Neural progenitor cell (in vitro differentiated cells): ENCODE data around the gene PACRG. TPM values are rescaled to one million over a fixed set of nuclear protein-coding genes. Genes with fewer than 3 reads are reported as not detected.

Experiments
- DNase-seq: peaks from one replicate; pipeline ENCODE4 v3.0.0-alpha.2; 2016; ENCODE audit warnings: low spot score
- H2AFZ ChIP-seq: fragments of 200-600 bp; sonication (generic); replicated peaks from 2 replicates; pipeline ENCODE4 v1.6.1; 2016; ENCODE audit warnings: antibody characterized with exemption
- H3F3A ChIP-seq: fragments of 200-600 bp; sonication (generic); 2 replicates; pipeline ENCODE4 v1.6.1; 2016; ENCODE audit warnings: antibody characterized with exemption, low read depth
- H3K27ac ChIP-seq: fragments of 200-600 bp; sonication (generic); 2 replicates; pipeline ENCODE4 v1.5.1; 2016; ENCODE audit warnings: mild to moderate bottlenecking
- H3K27me3 ChIP-seq: fragments of 200-600 bp; sonication (generic); 2 replicates; pipeline ENCODE4 v1.6.1; 2016; ENCODE audit warnings: mild to moderate bottlenecking, moderate library complexity
- H3K36me3 ChIP-seq: fragments of 200-600 bp; sonication (generic); 2 replicates; pipeline ENCODE4 v1.5.1; 2016
- H3K4me1 ChIP-seq: fragments of 200-600 bp; sonication (generic); 2 replicates; pipeline ENCODE4 v1.6.1; 2016; ENCODE audit warnings: mixed run types
- H3K4me2 ChIP-seq: fragments of 200-600 bp; sonication (generic); 2 replicates; pipeline ENCODE4 v1.6.1; 2016
- H3K4me3 ChIP-seq: fragments of 200-600 bp; sonication (generic); 2 replicates; pipeline ENCODE4 v1.5.1; 2016
- H3K79me2 ChIP-seq: fragments of 200-600 bp; sonication (generic); 2 replicates; pipeline ENCODE4 v1.6.1; 2016; ENCODE audit warnings: low read depth
- H3K9ac ChIP-seq: fragments of 200-600 bp; sonication (generic); 2 replicates; pipeline ENCODE4 v1.6.1; 2016
- H3K9me3 ChIP-seq: fragments of 200-600 bp; sonication (generic); 2 replicates; pipeline ENCODE4 v1.5.1; 2016; ENCODE audit warnings: low read depth
- H4K20me1 ChIP-seq: fragments of 200-600 bp; sonication (generic); 2 replicates; pipeline ENCODE4 v1.6.1; 2016; ENCODE audit warnings: low read depth
- H3K27ac Mint-ChIP-seq: 3 replicates; pipeline ENCODE4 v1.8.0; 2021; ENCODE audit warnings: mixed read lengths
- H3K27me3 Mint-ChIP-seq: 2 replicates; pipeline ENCODE4 v1.8.0; 2022; ENCODE audit warnings: low read depth, mild to moderate bottlenecking, inconsistent platforms, moderate library complexity, mixed read lengths; ENCODE audit not compliant: insufficient read depth
- H3K36me3 Mint-ChIP-seq: 3 replicates; pipeline ENCODE4 v1.8.0; 2021; ENCODE audit warnings: mixed read lengths
- H3K4me1 Mint-ChIP-seq: 3 replicates; pipeline ENCODE4 v1.8.0; 2021; ENCODE audit warnings: mixed read lengths
- H3K4me3 Mint-ChIP-seq: 3 replicates; pipeline ENCODE4 v1.8.0; 2021; ENCODE audit warnings: mild to moderate bottlenecking, moderate library complexity, mixed read lengths
- H3K9me3 Mint-ChIP-seq: 3 replicates; pipeline ENCODE4 v1.8.0; 2020; ENCODE audit warnings: mixed read lengths
- CTCF ChIP-seq: fragments of 200-600 bp; sonication (generic); IDR thresholded peaks from 2 replicates; pipeline ENCODE4 v1.5.1; 2017; ENCODE audit warnings: antibody characterized with exemption, mild to moderate bottlenecking
- EZH2 ChIP-seq: fragments of 200-600 bp; sonication (generic); IDR thresholded peaks from 2 replicates; pipeline ENCODE4 v1.6.1; 2017; ENCODE audit warnings: antibody characterized with exemption, mild to moderate bottlenecking, moderate library complexity
- EZH2phosphoT487 ChIP-seq: fragments of 200-600 bp; sonication (generic); IDR thresholded peaks from 2 replicates; pipeline ENCODE4 v1.6.1; 2017; ENCODE audit warnings: antibody characterized with exemption
- total RNA-seq: library from RNA; depleted of rRNA; stranded (reverse); fragments of >200 nt; gene quantifications from 2 replicates; pipeline ENCODE4 v1.2.3, GENCODE V29; 2015; ENCODE audit warnings: low replicate concordance

Gene PACRG
- total RNA-seq, 1 donor from 2014 or later, result 0.30 TPM

GRCh38 chr6:162921062-162921461 is 193.3 kb downstream of the PACRG start:
- TF ChIP-seq CTCF (no peak), EZH2 (no peak), EZH2phosphoT487 (no peak)
- Histone ChIP-seq H3F3A (no peaks in the 10 kb centered on the region), H3K4me1 (no peaks in the 10 kb centered on the region), H2AFZ (no peak overlapping the region), H3K4me2 (no peak overlapping the region), H3K27ac (no peak overlapping the region), H3K79me2 (no peaks in the 10 kb centered on the region), H3K36me3 (no peaks in the 10 kb centered on the region), H3K4me3 (no peak overlapping the region), H3K9ac (no peak overlapping the region), H3K27me3 (no peaks in the 10 kb centered on the region), H4K20me1 (no peaks in the 10 kb centered on the region), H3K9me3 (peaks cover 3% of the 10 kb centered on the region)
- Mint-ChIP-seq H3K27ac (no peak overlapping the region), H3K9me3 (peaks cover 34% of the 10 kb centered on the region), H3K4me3 (no peak overlapping the region), H3K27me3 (no peaks in the 10 kb centered on the region), H3K4me1 (no peaks in the 10 kb centered on the region), H3K36me3 (no peaks in the 10 kb centered on the region)
- DNase-seq, result no peak

- no peaks in the 10 kb centered on the region for H3K27me3 ChIP-seq
- no peaks in the 10 kb centered on the region for H3K4me1 Mint-ChIP-seq
- no peak overlapping the region for H3K4me3 Mint-ChIP-seq
- no peak overlapping the region for H3K27ac Mint-ChIP-seq
- H4K20me1 ChIP-seq, result no peaks in the 10 kb centered on the region
- no peaks in the 10 kb centered on the region for H3K27me3 Mint-ChIP-seq
- no peak overlapping the region for H3K4me2 ChIP-seq
- H3K36me3 ChIP-seq, result no peaks in the 10 kb centered on the region
- H3K79me2 ChIP-seq, result no peaks in the 10 kb centered on the region
- DNase-seq, result no peak
- no peaks in the 10 kb centered on the region for H3K36me3 Mint-ChIP-seq
- TF ChIP-seq EZH2phosphoT487 (no peak), CTCF (no peak), EZH2 (no peak)
- H3K4me3 ChIP-seq, result no peak overlapping the region
- H3K9me3 ChIP-seq, result peaks cover 3% of the 10 kb centered on the region
- no peak overlapping the region for H3K27ac ChIP-seq
- H3K4me1 ChIP-seq, result no peaks in the 10 kb centered on the region
- peaks cover 35% of the 10 kb centered on the region for H3K9me3 Mint-ChIP-seq
- no peaks in the 10 kb centered on the region for H3F3A ChIP-seq
- H3K9ac ChIP-seq, result no peak overlapping the region
- no peak overlapping the region for H2AFZ ChIP-seq
Observed at GRCh38 chr6:162921510-162922040, 193.8 kb downstream of the PACRG start.

GRCh38 chr6:162922563-162923166 is 194.9 kb downstream of the PACRG start:
- Histone ChIP-seq H3K27me3 (no peaks in the 10 kb centered on the region), H3K36me3 (no peaks in the 10 kb centered on the region), H3K9ac (no peak overlapping the region), H2AFZ (no peak overlapping the region), H3K4me3 (no peak overlapping the region), H3K4me1 (no peaks in the 10 kb centered on the region), H3K27ac (no peak overlapping the region), H4K20me1 (no peaks in the 10 kb centered on the region), H3K4me2 (no peak overlapping the region), H3K9me3 (peaks cover 3% of the 10 kb centered on the region), H3K79me2 (no peaks in the 10 kb centered on the region), H3F3A (no peaks in the 10 kb centered on the region)
- TF ChIP-seq EZH2 (no peak), EZH2phosphoT487 (no peak), CTCF (no peak)
- Mint-ChIP-seq H3K27ac (no peak overlapping the region), H3K27me3 (no peaks in the 10 kb centered on the region), H3K36me3 (no peaks in the 10 kb centered on the region), H3K9me3 (peaks cover 41% of the 10 kb centered on the region), H3K4me1 (no peaks in the 10 kb centered on the region), H3K4me3 (no peak overlapping the region)
- no peak for DNase-seq
